HFF-Myc (cell line): ENCODE measurements around the gene HIVEP1.

Experiments used
- DNase-seq: peaks from one replicate; pipeline ENCODE4 v3.0.0-alpha.2; 2011; ENCODE audit warnings: low read depth; ENCODE audit errors: extremely low read depth
- H3K4me3 ChIP-seq: replicated peaks from 2 replicates; pipeline ENCODE4 v1.5.1; 2011; ENCODE audit warnings: low read depth, mild to moderate bottlenecking, control low read depth, low read length
- CTCF ChIP-seq: IDR thresholded peaks from 2 replicates; pipeline ENCODE4 v1.5.1; 2012; ENCODE audit warnings: mild to moderate bottlenecking, low read depth, low read length, control low read depth; ENCODE audit errors: missing control alignments

HIVEP1 gene

GRCh38 chr6:12138936-12139335 is 126.8 kb downstream of the HIVEP1 start:
- TF ChIP-seq CTCF: no peak
- H3K4me3 ChIP-seq: no peak overlapping the region
- no peak for DNase-seq

DNA sequence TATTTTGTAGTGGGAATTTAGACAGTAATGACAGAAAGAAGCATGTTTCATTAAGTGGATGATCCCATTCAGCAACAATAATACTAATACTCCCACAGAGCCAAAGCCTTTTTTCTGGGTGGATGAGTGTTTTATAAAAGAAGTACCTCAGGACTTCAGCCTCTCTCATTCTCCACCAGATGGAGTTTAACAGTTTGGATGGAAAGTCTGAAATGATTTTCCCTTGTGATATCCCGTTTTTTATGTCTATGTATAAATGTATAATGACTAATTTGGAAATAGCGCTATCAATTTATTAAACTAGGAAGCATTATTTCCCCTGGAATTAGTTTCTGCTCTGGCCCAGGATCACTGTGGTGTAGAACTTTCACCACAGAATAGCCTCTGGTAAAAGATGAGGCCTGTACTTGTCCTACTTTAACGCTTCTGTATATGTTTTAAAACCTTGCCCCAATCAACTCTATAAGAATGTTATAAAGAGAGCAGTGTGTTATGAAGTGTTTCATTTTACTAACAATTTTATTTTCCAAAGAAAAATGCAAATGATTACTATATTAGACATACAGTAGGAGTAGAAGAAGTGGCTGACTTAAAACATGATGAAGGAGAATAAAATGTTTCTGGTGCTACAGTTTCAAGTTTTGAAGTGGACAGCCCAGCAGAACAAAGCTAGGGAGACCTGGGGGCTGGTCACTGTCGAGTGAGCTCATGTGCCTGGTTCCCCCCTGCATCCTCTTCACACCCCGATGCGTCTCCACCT is 135.6 kb downstream of the HIVEP1 start:
- no peak overlapping the region for H3K4me3 ChIP-seq
- peak; percentile 15 for TF ChIP-seq CTCF
- no peak for DNase-seq

GRCh38 chr6:12148317-12148801 is 136.2 kb downstream of the HIVEP1 start:
- no peak for DNase-seq
- no peak overlapping the region for H3K4me3 ChIP-seq
- no peak for TF ChIP-seq CTCF

DNA sequence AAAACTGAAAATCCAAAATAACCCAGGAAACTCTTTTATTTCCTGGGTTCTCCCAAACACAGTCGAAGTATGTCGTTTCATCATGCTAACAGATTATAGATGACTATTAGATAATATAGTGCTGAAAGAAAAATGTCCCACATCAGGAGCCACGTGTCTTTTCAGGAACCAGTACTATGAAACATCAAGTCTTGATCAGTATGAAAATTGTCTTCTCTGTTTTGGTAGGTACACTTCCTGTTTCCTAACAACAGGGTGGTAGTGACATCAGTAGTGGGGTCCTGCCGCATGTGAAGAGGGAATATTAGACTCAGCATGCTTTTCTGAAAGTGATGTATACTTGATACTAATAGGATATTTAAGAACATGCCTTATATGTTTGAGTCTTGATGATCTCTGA is 136.7 kb downstream of the HIVEP1 start:
- DNase-seq: no peak
- TF ChIP-seq CTCF: no peak
- no peak overlapping the region for H3K4me3 ChIP-seq

DNA sequence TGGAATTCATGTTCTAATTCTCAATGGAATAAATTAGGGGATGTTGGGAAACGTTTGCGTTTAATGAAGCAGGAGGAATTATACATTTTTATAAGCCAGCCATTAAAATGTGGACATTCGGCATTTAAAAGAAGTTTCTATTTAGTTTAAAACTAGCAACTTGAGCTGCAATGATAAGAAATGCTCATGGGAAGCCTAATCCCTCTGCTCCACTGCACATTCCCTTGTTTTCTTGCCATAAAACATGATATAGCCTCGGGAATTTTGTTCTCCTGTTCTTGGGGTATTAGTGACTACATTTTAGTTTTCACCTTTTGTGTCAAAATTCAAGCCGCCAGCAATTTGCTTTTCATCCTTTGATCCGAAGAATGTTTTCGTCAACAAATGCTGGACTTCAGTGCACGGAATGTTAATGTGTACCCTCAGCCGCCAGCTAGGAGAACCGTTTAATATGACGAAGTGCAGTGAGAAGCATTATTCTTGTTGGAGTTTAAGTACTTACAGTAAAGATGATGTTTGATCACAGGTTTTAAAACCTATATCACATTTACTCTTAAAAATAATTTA is 137.9 kb downstream of the HIVEP1 start:
- no peak for DNase-seq
- no peak for TF ChIP-seq CTCF
- H3K4me3 ChIP-seq: no peak overlapping the region

GRCh38 chr6:12150812-12151432 is 138.8 kb downstream of the HIVEP1 start:
- no peak overlapping the region for H3K4me3 ChIP-seq
- DNase-seq: no peak
- TF ChIP-seq CTCF: peak; percentile 63
